Suprapubic skin (tissue), 3 donors: ENCODE data around the gene ANKRD9.

Experiments used
- CTCF ChIP-seq, 2 donors: fragments of 200-600 bp in 1 of 2; fragments of 450-650 bp in 1 of 2; sonication (generic) in 1 of 2; IDR thresholded peaks; one replicate each; pipeline ENCODE4 v1.5.1; 2016 to 2019; ENCODE audit warnings: antibody characterized with exemption in 2 of 2, mild to moderate bottlenecking in 1 of 2, moderate library complexity in 1 of 2
- EP300 ChIP-seq: sonication (generic); formaldehyde crosslinking; IDR thresholded peaks from one replicate; pipeline ENCODE4 v1.6.1; 2017; ENCODE audit warnings: antibody characterized with exemption

GRCh38 chr14:102487204-102487577, 22.4 kb downstream of the ANKRD9 start:
- TF ChIP-seq EP300, result no peak
- no peak for TF ChIP-seq CTCF (IDR thresholded peaks at IDR 0.05)
